Heart right ventricle (tissue), 16 donors: ENCODE data around the gene EFNA1. TPM values are rescaled to one million over a fixed set of nuclear protein-coding genes. Genes with fewer than 3 reads are reported as not detected.

Experiments used
- ATAC-seq, 8 donors: fragments of 200-7000 bp; cut with Tn5 transposase; one replicate each; pipeline ENCODE4 v1.9.1; 2020; ENCODE audit warnings: mild to moderate bottlenecking in 8 of 8, moderate library complexity in 8 of 8, moderate number of reproducible peaks in 1 of 8
- DNase-seq, 2 donors: peaks; one replicate each; pipeline ENCODE4 v3.0.0-alpha.2; 2020
- H3K27ac ChIP-seq, 10 donors: fragments of 200-600 bp; sonication (generic) in 2 of 10; one replicate each; pipeline versions ENCODE4 v1.5.0 to v1.8.0; 2020 to 2022; ENCODE audit warnings: mild to moderate bottlenecking in 3 of 10
- H3K27me3 ChIP-seq, 7 donors: fragments of 200-600 bp; one replicate each; pipeline ENCODE4 v1.8.0; 2021 to 2022; ENCODE audit warnings: mild to moderate bottlenecking in 2 of 7
- H3K36me3 ChIP-seq, 9 donors: fragments of 200-600 bp; sonication (generic) in 1 of 9; one replicate each; pipeline versions ENCODE4 v1.5.0 to v1.8.0; 2020 to 2022; ENCODE audit warnings: mild to moderate bottlenecking in 2 of 9
- H3K4me1 ChIP-seq, 9 donors: fragments of 200-600 bp; sonication (generic) in 1 of 9; one replicate each; pipeline versions ENCODE4 v1.5.0 to v1.8.0; 2020 to 2022; ENCODE audit warnings: mild to moderate bottlenecking in 4 of 9
- H3K4me3 ChIP-seq, 10 donors: fragments of 200-600 bp; sonication (generic) in 2 of 10; one replicate each; pipeline versions ENCODE4 v1.5.0 to v1.8.0; 2020 to 2022; ENCODE audit warnings: mild to moderate bottlenecking in 7 of 10, moderate library complexity in 2 of 10
- H3K9me3 ChIP-seq, 11 donors: fragments of 200-600 bp in 10 of 11; sonication (generic) in 2 of 11; one replicate each; pipeline versions ENCODE4 v1.5.0 to v1.8.0; 2013 to 2022; ENCODE audit warnings: mild to moderate bottlenecking in 2 of 11, control low read depth in 1 of 11, moderate library complexity in 1 of 11
- WGBS, 2 donors: extraction: QIAGEN DNeasy Blood & Tissue Kit; methylation state at CpG; one replicate each; pipeline ENCODE4 v1.1.7; 2013; ENCODE audit warnings: inconsistent platforms in 1 of 2; 5-methylcytosine and 5-hydroxymethylcytosine counted together
- intact Hi-C, 10 donors: fragments of 100-400 bp; cut with DNase I; formaldehyde crosslinking; loops; one replicate each; pipeline versions ENCODE4 v1.11.1 to v1.14.2; 2022
- polyA plus RNA-seq, 2 donors: library from polyadenylated mRNA; stranded (reverse); fragments of 200-250 nt; gene quantifications; one replicate each; pipeline ENCODE4 v1.2.3, GENCODE V29; 2013
- total RNA-seq, 10 donors: library from RNA; stranded (reverse); fragmentation: NEBNext Ultra II Directional in 3 of 10; extraction: Animal tissue kit (Norgen Biotek cat#: 25700) in 3 of 10; gene quantifications; one replicate each; pipeline versions ENCODE4 v1.2.1 to v1.2.4, GENCODE V29; 2021 to 2023
- TF ChIP-seq, protein P1 (sequence below), 9 donors: fragments of 200-600 bp; sonication (generic) in 2 of 9; IDR thresholded peaks; one replicate each; pipeline versions ENCODE4 v1.5.0 to v1.8.0; 2021 to 2022; ENCODE audit warnings: antibody characterized with exemption in 9 of 9, mild to moderate bottlenecking in 5 of 9, moderate library complexity in 1 of 9
- donor health status: Arrhythmogenic right ventricular cardiomyopathy.
- donor health status: ischemic (EF 13 %, LVEDD 7.1; RV severe dilation, severe dysfunction).
- donor health status: healthy with polysubstance abuse.
- donor health status: DM: no; HTN: yes; CAD: no.
- donor health status: DM: no; HTN: no; CAD: no.
- donor health status: ischemic (EF 25% LVEDD 6.9; RV normal size, moderate dysfunction).
- donor health status: ischemic (EF 25% LVEDD 5.7; RV mildly dilated, moderate dysfunction).
- donor health status: healthy.
- donor health status: DM: yes; HTN: yes; CAD: no.
- donor health status: Ischemic cardiomyopathy.
- donor health status: ischemic (EF 35%, LVEDD 5.7; RV mildly dilated, moderate dysfunction).
- donor health status: nonischemic (EF 11% LVEDD 7.7; RV severe dilation, severe dysfunction).
- donor health status: DM: yes; HTN: yes; CAD: no.
- donor health status: PGD.
- donor health status: ischemic (EF 29% LVEDD 5.4; RV normal size, mild dysfunction).
- donor health status: nonischemic (EF 23%, LVEDD 6.1; RV moderate dilation, normal function).

Gene EFNA1
- total and polyA plus RNA-seq, 12 donors, result 28.9 to 104 (median 37.2) TPM

DNA sequence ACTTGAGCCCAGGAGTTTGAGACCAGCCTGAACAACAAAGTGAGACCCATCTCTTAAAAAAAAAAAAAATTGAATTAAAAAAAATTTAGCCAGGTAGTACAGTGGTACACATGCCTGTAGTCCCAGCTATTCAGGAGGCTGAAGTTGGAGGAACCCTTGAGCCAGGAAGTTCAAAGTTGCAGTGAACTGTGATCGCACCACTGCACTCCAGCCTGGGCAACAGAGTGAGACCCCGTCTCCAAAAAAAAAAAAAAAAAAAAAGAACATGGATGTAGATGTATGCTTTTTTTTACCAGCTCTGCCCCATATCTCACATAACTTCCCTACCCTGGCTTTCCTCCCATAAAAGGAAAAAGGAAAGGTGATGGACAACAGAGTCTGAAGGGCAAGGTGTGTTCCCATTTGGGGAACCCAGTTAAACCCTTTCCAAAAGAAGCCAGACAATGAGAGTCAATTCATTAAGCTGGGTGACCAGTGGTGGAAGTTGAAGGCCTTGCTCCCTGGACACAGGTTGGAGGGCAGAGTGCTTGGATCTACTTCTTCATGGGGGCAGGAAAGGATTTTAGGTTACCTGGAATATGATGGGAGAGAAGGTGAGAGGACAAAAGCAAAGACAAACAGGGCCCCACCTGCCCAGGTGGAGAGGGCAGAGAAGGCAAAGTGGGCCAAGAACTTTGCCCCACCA lies 42.6 kb downstream of the EFNA1 start:
- no peak for DNase-seq
- TF ChIP-seq, protein P1, sequence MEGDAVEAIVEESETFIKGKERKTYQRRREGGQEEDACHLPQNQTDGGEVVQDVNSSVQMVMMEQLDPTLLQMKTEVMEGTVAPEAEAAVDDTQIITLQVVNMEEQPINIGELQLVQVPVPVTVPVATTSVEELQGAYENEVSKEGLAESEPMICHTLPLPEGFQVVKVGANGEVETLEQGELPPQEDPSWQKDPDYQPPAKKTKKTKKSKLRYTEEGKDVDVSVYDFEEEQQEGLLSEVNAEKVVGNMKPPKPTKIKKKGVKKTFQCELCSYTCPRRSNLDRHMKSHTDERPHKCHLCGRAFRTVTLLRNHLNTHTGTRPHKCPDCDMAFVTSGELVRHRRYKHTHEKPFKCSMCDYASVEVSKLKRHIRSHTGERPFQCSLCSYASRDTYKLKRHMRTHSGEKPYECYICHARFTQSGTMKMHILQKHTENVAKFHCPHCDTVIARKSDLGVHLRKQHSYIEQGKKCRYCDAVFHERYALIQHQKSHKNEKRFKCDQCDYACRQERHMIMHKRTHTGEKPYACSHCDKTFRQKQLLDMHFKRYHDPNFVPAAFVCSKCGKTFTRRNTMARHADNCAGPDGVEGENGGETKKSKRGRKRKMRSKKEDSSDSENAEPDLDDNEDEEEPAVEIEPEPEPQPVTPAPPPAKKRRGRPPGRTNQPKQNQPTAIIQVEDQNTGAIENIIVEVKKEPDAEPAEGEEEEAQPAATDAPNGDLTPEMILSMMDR (IDR thresholded peaks at IDR 0.05), result no peak
- intact Hi-C loops, result loop anchor here in 3 of 10 donors (2.0 to 10.0 kb wide), 3 partner anchors 33 to 79 kb away; partner anchors contain the start of gene SLC50A1 (in 1 of the 3)

DNA sequence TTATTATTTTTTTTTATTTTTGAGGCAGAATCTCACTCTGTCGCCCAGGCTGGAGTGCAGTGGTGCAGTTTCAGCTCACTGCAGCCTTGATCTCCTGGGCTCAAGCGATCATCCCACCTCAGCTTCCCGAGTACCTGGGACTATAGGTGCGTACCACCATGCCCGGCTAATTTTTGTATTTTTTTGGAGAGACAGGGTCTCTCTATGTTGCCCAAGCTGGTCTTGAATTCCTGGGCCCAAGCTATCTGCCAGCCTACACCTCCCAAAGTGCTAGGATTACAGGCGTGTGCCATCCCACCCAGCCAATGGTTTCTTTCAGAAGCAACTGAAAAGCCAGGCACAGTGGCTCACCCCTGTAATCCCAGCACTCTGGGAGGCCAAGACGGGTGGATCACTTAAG lies 43.1 kb downstream of the EFNA1 start:
- Histone ChIP-seq H3K9me3 (no peaks in the 10 kb centered on the region), H3K27ac (no peak overlapping the region), H3K4me3 (no peak overlapping the region), H3K27me3 (peaks cover 7 to 33% (median 19%) of the 10 kb centered on the region in 7 donors), H3K36me3 (peaks cover 0 to 35% (median 12%) of the 10 kb centered on the region in 9 donors), H3K4me1 (peaks cover 10 to 55% (median 44%) of the 10 kb centered on the region in 9 donors)
- TF ChIP-seq, protein P1 (IDR thresholded peaks at IDR 0.05), result no peak
- 92 to 97% methylated on average over 7 of the region's 7 CpGs for WGBS, 2 donors
- ATAC-seq (no peak), DNase-seq (no peak)
- intact Hi-C loops, result loop anchor here in 3 of 10 donors (2.0 to 10.0 kb wide), 3 partner anchors 34 to 80 kb away; partner anchors contain the start of gene SLC50A1 (in 1 of the 3)

More for the DNA sequence above, 42.6 kb downstream of the EFNA1 start:
- WGBS, 2 donors, result 86 to 100% methylated on average over 2 of the region's 2 CpGs
- Histone ChIP-seq H3K36me3 (peaks cover 0 to 35% (median 12%) of the 10 kb centered on the region in 9 donors), H3K27me3 (peaks cover 7 to 27% (median 16%) of the 10 kb centered on the region in 7 donors), H3K4me1 (peaks cover 13 to 61% (median 50%) of the 10 kb centered on the region in 9 donors), H3K9me3 (no peaks in the 10 kb centered on the region), H3K27ac (no peak overlapping the region), H3K4me3 (no peak overlapping the region)
- no peak for ATAC-seq

DNA sequence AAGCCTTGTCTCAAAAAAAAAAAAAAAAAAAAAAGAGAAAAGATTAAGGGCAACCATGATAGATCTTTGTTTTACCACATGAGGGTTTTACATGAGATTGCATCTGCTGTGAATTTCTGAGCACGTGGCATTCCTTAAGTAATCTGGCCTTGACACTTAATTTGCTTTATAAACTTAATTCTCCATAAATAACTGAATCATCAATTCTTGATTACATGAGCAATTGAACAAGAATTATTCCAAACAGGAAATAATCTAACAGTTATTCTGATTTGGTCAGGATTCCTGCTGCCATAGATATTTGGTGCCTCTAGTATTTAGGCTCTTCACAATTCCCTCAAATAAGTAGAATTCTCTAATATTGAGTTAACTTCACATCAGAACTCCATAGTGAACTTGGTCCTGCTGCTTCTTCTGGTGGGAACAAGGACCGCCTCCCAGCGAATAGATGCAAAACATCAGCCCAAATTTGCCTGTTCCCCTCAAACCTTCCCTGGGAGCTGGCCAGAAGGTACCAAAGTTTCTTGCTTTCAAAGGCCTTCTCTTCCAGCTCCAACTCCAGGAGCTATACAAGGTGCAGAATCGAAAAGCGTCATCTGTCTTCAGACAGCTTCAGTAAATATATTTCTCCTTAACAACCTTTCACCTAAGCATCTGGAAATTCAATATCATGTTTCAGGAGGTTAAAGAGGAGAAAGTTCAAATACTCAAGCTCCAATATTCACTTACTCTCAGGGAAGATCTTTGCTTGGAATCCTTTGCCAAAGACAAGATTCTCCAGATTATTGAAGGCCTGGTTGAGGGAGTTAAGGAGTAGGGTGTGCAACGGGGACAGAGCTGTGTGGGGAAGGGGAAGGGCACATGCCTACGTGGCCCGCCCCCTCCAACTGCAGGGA lies 44.4 kb downstream of the EFNA1 start:
- Histone ChIP-seq H3K27me3 (peaks cover 7 to 28% (median 19%) of the 10 kb centered on the region in 7 donors), H3K4me3 (peak overlapping the region; percentile 63 to 95 (median 78)), H3K4me1 (peaks cover 7 to 51% (median 31%) of the 10 kb centered on the region in 9 donors), H3K36me3 (peaks cover 0 to 35% (median 12%) of the 10 kb centered on the region in 9 donors), H3K9me3 (no peaks in the 10 kb centered on the region), H3K27ac (peak overlapping the region in 9 of 10 donors; percentile 88 to 98 (median 95))
- DNase-seq (no peak), ATAC-seq (peak in 2 of 8 donors; percentile 9 to 14)
- 44 to 49% methylated on average over 8 of the region's 8 CpGs for WGBS, 2 donors
- intact Hi-C loops, result loop anchor here in 3 of 10 donors (2.0 to 10.0 kb wide), 3 partner anchors 35 to 81 kb away; partner anchors contain the start of gene SLC50A1 (in 1 of the 3)
- TF ChIP-seq, protein P1 (IDR thresholded peaks at IDR 0.05), result no peak
